ENCODE measurements around the gene MYO10. TPM values are rescaled to one million over a fixed set of nuclear protein-coding genes. Genes with fewer than 3 reads are reported as not detected.

MYO10 gene
- total RNA-seq, 2 experiments from 2014 or later = not detected

DNA sequence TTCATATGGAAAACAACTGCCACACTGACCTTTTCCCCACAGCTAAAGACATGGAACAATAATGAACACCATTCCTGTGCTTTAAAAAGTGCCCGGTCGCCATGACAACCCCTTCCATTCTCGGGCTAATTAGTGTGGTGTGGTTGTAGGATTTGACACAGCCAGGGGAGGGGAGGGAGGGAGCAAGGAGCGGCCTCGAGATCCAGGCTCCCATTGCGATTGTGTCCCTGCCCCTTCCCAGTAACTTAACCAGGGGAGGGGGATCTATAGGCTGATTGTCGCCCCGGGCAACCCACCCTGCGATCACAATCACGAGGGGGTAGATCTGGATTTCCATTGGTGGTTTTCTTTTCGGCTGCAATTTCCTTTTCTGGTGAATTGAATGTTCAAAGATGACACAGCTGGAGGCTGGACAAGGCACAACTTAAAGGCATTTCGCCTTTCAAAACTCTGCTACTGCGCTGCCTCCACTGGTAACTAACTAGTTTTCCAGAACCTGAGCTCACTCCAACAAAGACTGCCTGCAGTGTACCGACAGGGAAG is 222.6 kb downstream of the MYO10 start:
- H3K9me3 Mint-ChIP-seq = no peaks in the 10 kb centered on the region
- Histone ChIP-seq H3K36me3 (ENCODE audit: insufficient read depth, low read length) (no peaks in the 10 kb centered on the region), H3K4me1 (ENCODE audit: insufficient read depth, low read length) (no peaks in the 10 kb centered on the region), H3K27me3 (ENCODE audit: control insufficient read depth in 1 of 2, insufficient read depth in 2 of 2, low read length in 2 of 2) (peaks cover 2 to 4% of the 10 kb centered on the region in 2 experiments), H3K27ac (ENCODE audit: low read depth in 1 of 2, low read length in 2 of 2) (no peak overlapping the region), H3K4me3 (ENCODE audit: low read length) (no peak overlapping the region), H3K9me3 (ENCODE audit: control insufficient read depth in 1 of 2, insufficient read depth in 1 of 2, low read length in 2 of 2) (no peaks in the 10 kb centered on the region)
- H3K36me3 Mint-ChIP-seq (ENCODE audit: low read depth) = no peaks in the 10 kb centered on the region
- no peak for DNase-seq
- ChIA-PET POLR2A (no interaction called here), CTCF (no interaction called here)
- H3K27ac Mint-ChIP-seq = no peak overlapping the region
- intact Hi-C loops (cut with DNase I, micrococcal nuclease) = no loop called here
- TF ChIP-seq, protein P1, sequence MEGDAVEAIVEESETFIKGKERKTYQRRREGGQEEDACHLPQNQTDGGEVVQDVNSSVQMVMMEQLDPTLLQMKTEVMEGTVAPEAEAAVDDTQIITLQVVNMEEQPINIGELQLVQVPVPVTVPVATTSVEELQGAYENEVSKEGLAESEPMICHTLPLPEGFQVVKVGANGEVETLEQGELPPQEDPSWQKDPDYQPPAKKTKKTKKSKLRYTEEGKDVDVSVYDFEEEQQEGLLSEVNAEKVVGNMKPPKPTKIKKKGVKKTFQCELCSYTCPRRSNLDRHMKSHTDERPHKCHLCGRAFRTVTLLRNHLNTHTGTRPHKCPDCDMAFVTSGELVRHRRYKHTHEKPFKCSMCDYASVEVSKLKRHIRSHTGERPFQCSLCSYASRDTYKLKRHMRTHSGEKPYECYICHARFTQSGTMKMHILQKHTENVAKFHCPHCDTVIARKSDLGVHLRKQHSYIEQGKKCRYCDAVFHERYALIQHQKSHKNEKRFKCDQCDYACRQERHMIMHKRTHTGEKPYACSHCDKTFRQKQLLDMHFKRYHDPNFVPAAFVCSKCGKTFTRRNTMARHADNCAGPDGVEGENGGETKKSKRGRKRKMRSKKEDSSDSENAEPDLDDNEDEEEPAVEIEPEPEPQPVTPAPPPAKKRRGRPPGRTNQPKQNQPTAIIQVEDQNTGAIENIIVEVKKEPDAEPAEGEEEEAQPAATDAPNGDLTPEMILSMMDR (IDR thresholded peaks at IDR 0.05) = no peak
- H3K4me3 Mint-ChIP-seq = no peak overlapping the region
- ATAC-seq (ENCODE audit: poor library complexity) = no peak
- H3K27me3 Mint-ChIP-seq = peaks cover 23% of the 10 kb centered on the region
- H3K4me1 Mint-ChIP-seq (ENCODE audit: low read depth) = peaks cover 5% of the 10 kb centered on the region

DNA sequence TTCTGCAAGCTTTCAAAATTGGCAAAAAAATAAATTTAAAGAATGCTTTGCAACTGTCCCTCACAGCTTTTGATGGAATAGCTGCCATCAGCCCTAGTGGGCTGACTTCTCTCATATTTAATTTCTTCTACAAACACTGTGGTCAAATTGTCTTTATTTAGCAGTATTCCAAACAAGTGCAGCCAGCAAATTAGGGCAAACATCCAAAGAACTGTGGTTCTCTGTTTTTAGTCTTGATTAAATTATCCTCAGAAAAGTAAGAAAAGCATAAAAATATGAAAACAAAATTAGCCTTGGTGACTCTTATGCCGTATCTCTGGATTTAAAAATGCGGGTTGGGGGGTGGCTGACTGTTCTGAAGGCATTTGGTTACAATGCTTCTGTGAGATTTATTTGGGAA is 223.5 kb downstream of the MYO10 start:
- no peaks in the 10 kb centered on the region for H3K9me3 Mint-ChIP-seq
- H3K27me3 Mint-ChIP-seq = peaks cover 23% of the 10 kb centered on the region
- peaks cover 2 to 4% of the 10 kb centered on the region in 2 experiments for H3K27me3 ChIP-seq (ENCODE audit: control insufficient read depth in 1 of 2, insufficient read depth in 2 of 2, low read length in 2 of 2)
- no peak overlapping the region for H3K4me3 Mint-ChIP-seq
- no peak overlapping the region for H3K27ac Mint-ChIP-seq
- intact Hi-C loops (cut with DNase I, micrococcal nuclease) = no loop called here
- no peak overlapping the region for H3K4me3 ChIP-seq (ENCODE audit: low read length)
- H3K4me1 ChIP-seq (ENCODE audit: insufficient read depth, low read length) = no peaks in the 10 kb centered on the region
- ChIA-PET CTCF (no interaction called here), POLR2A (no interaction called here)
- no peaks in the 10 kb centered on the region for H3K36me3 ChIP-seq (ENCODE audit: insufficient read depth, low read length)
- peaks cover 5% of the 10 kb centered on the region for H3K4me1 Mint-ChIP-seq (ENCODE audit: low read depth)
- H3K36me3 Mint-ChIP-seq (ENCODE audit: low read depth) = no peaks in the 10 kb centered on the region
- no peak for DNase-seq
- TF ChIP-seq, protein P1 (IDR thresholded peaks at IDR 0.05) = no peak
- no peak for ATAC-seq (ENCODE audit: poor library complexity)
- H3K9me3 ChIP-seq (ENCODE audit: control insufficient read depth in 1 of 2, insufficient read depth in 1 of 2, low read length in 2 of 2) = no peaks in the 10 kb centered on the region
- no peak overlapping the region for H3K27ac ChIP-seq (ENCODE audit: low read depth in 1 of 2, low read length in 2 of 2)

- no peak overlapping the region for H3K4me3 Mint-ChIP-seq
- H3K4me3 ChIP-seq (ENCODE audit: low read length) = no peak overlapping the region
- POLR2A ChIA-PET = no interaction called here
Measured at GRCh38 chr5:16712178-16712577, 223.9 kb downstream of the MYO10 start.

More at GRCh38 chr5:16712178-16712577, 223.9 kb downstream of the MYO10 start:
- no peaks in the 10 kb centered on the region for H3K9me3 Mint-ChIP-seq
- no peak for DNase-seq
- Histone ChIP-seq H3K27me3 (ENCODE audit: control insufficient read depth in 1 of 2, insufficient read depth in 2 of 2, low read length in 2 of 2) (peaks cover 2 to 4% of the 10 kb centered on the region in 2 experiments), H3K9me3 (ENCODE audit: control insufficient read depth in 1 of 2, insufficient read depth in 1 of 2, low read length in 2 of 2) (no peaks in the 10 kb centered on the region), H3K4me1 (ENCODE audit: insufficient read depth, low read length) (no peaks in the 10 kb centered on the region), H3K27ac (ENCODE audit: low read depth in 1 of 2, low read length in 2 of 2) (no peak overlapping the region), H3K36me3 (ENCODE audit: insufficient read depth, low read length) (no peaks in the 10 kb centered on the region)
- CTCF ChIA-PET = no interaction called here
- intact Hi-C loops (cut with DNase I, micrococcal nuclease) = no loop called here
- H3K4me1 Mint-ChIP-seq (ENCODE audit: low read depth) = peaks cover 5% of the 10 kb centered on the region
- TF ChIP-seq, protein P1 (IDR thresholded peaks at IDR 0.05) = no peak
- ATAC-seq (ENCODE audit: poor library complexity) = no peak
- H3K36me3 Mint-ChIP-seq (ENCODE audit: low read depth) = no peaks in the 10 kb centered on the region
- H3K27me3 Mint-ChIP-seq = peaks cover 23% of the 10 kb centered on the region
- H3K27ac Mint-ChIP-seq = no peak overlapping the region

All from CD4-positive, alpha-beta T cell (primary cell).